ENCODE data around the gene PAK2. TPM values are rescaled to one million over a fixed set of nuclear protein-coding genes. Genes with fewer than 3 reads are reported as not detected.
A peak's percentile ranks its signal among the peaks of the same experiment; 100 is the strongest.
"Not testable (repeated sequence)": the region's sequence is repeated elsewhere in the genome, so short reads cannot be mapped to it uniquely, and the experiment has no call there.

The PAK2 gene
- total RNA-seq, 4 donors from 2014 or later, result 47.2 to 52.4 (median 51.6) TPM

DNA sequence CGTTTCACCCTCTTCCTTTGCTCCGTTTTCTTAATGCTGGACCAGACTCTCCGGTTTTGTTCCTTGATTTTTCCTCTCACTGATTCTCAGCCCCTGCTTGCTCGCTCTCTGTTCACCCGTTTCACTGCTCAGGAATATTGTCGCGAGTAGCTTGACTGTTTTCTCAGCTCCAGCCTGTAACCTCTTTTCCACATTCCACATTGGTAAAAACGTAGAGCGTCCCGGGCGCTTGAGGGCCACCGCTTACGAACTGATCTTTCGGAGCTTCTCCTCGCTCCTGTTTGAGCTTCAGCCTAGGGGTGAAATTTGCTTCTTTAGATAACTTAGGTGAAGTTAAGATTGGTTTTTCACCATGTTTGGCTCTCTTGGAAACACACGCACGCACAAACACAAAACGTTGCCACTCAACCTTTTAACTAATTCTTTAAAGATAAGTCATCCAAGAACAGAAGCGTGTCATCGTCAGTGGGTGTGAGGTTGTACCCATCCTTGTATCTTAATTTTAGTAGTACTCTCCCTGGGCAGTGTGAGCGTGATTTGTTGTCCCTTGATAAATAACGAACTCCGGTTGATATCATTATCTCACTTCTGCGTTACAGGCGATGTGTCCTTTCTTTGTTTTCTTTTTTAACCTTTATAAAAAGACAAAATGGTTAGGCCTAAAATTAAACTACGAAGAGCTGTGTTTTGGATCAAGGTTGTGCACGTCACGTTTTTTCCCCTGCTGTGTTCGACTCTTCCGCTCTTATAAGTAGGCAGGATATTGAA lies 1.0 kb downstream of the PAK2 start:
- Histone ChIP-seq H3K27ac (replicated peaks in 1 of 4) (peak overlapping the region; percentile 95 to 99 (median 97)), H3K4me3 (peak overlapping the region; percentile 68 to 97 (median 90)), H3K4me1 (peaks cover 17 to 44% (median 40%) of the 10 kb centered on the region in 4 donors), H3K27me3 (no peaks in the 10 kb centered on the region), H3K36me3 (no peaks in the 10 kb centered on the region), H3K9me3 (no peaks in the 10 kb centered on the region)
- peak; percentile 4 to 52 for TF ChIP-seq POLR2AphosphoS5 (IDR thresholded peaks at IDR 0.05)
- no peak for TF ChIP-seq EP300 (IDR thresholded peaks at IDR 0.05)
- intact Hi-C loops (cut with DNase I), result loop anchor here (2.0 kb wide), 1 partner anchor 28 kb away; the partner anchor contains the start of genes CEP19 and PIGX
- under 1% methylated on average over 30 of the region's 30 CpGs for WGBS
- DNase-seq (ENCODE audit: extremely low spot score), result peak; percentile 92

DNA sequence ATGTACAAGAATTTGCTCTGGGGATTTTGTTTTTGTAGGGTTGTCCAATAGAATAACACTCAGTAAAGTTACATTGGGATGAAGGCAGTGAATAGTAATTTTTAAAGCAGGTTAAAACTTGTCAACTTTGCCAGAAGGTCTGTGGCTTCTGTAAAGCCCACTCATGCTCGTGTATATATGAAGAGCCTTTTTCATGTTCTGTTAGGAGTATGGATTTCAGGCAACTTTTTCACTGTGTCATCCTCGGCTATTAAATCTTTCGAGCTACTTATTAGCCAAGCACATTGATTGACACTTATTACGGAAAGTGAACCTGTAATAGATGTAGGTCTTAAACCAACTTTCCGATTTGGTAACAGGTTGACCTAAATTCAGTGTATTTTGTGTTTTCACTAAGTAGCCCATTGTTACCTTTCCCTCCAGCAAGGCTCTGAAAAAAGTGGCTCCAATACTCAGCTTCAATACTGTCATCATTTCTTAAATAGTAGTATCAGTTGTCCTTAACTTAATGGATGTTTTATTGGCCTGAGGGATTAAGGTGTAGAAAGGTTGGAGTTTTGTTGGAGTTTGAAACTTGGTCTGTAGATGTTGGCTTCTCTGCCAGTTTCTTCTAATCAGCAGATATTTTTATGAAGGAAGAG lies 1.7 kb downstream of the PAK2 start:
- H3K36me3 ChIP-seq, result no peaks in the 10 kb centered on the region
- intact Hi-C loops (cut with DNase I), result loop anchor here (2.0 kb wide), 1 partner anchor 29 kb away; the partner anchor contains the start of genes CEP19 and PIGX
- peak overlapping the region; percentile 68 to 97 (median 90) for H3K4me3 ChIP-seq
- TF ChIP-seq POLR2AphosphoS5 (IDR thresholded peaks at IDR 0.05), result no peak
- H3K4me1 ChIP-seq, result peaks cover 17 to 44% (median 40%) of the 10 kb centered on the region in 4 donors
- H3K27me3 ChIP-seq, result no peaks in the 10 kb centered on the region
- DNase-seq (ENCODE audit: extremely low spot score), result no peak
- H3K27ac ChIP-seq (replicated peaks in 1 of 4), result peak overlapping the region; percentile 95 to 99 (median 97)
- 18% methylated on average over 5 of the region's 5 CpGs for WGBS
- H3K9me3 ChIP-seq, result no peaks in the 10 kb centered on the region

DNA sequence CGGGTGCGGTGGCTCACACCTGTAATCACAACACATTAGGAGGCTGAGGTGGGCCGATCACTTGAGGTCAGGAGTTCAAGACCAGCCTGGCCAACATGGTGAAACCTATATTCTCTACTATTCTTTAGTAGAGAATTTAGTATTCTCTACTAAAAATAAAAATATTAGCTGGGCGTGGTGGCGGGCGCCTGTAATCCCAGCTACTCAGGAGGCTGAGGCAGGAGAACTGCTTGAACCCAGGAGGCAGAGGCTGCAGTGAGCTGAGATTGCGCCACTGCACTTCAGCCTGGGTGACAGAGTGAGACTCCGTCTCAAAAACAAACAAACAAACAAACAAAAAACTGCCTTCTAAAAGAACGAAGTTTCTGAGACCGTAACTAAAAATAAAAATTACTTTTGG lies 3.9 kb downstream of the PAK2 start:
- WGBS, result 92% methylated on average over 10 of the region's 10 CpGs
- H3K9me3 ChIP-seq; intact Hi-C loops (cut with DNase I); DNase-seq (ENCODE audit: extremely low spot score); H3K27ac ChIP-seq (replicated peaks in 1 of 4); H3K4me3 ChIP-seq; H3K36me3 ChIP-seq; H3K27me3 ChIP-seq: not testable (repeated sequence)
- H3K4me1 ChIP-seq, result peaks cover 17 to 49% (median 46%) of the 10 kb centered on the region in 4 donors

DNA sequence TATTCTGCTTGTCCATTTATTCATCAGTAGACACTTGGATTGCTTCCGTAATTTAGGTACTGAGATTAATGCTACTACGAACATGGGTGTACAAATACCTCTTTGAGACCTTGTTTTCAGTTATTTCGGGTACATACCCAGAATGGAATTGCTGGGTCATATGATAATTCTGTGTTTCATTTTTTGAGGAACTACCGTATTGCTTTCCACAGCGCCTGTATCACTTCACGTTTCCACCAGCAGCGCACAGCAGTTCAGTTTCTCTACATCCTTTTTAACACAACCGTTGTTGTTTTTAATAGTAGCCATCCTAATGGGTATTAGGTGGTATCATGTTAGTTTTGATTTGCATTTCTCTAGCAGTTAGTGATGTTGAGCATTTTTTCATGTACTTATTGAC lies 9.5 kb downstream of the PAK2 start:
- 79% methylated on average over 8 of the region's 8 CpGs for WGBS
- H3K27ac ChIP-seq (replicated peaks in 1 of 4), result no peak overlapping the region
- TF ChIP-seq POLR2A (IDR thresholded peaks at IDR 0.05; ENCODE audit: low read depth), result no peak
- TF ChIP-seq, protein P1, sequence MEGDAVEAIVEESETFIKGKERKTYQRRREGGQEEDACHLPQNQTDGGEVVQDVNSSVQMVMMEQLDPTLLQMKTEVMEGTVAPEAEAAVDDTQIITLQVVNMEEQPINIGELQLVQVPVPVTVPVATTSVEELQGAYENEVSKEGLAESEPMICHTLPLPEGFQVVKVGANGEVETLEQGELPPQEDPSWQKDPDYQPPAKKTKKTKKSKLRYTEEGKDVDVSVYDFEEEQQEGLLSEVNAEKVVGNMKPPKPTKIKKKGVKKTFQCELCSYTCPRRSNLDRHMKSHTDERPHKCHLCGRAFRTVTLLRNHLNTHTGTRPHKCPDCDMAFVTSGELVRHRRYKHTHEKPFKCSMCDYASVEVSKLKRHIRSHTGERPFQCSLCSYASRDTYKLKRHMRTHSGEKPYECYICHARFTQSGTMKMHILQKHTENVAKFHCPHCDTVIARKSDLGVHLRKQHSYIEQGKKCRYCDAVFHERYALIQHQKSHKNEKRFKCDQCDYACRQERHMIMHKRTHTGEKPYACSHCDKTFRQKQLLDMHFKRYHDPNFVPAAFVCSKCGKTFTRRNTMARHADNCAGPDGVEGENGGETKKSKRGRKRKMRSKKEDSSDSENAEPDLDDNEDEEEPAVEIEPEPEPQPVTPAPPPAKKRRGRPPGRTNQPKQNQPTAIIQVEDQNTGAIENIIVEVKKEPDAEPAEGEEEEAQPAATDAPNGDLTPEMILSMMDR (IDR thresholded peaks at IDR 0.05), result no peak
- no peak for TF ChIP-seq POLR2AphosphoS5 (IDR thresholded peaks at IDR 0.05)
- TF ChIP-seq EP300 (IDR thresholded peaks at IDR 0.05), result no peak
- H3K4me3 ChIP-seq, result no peak overlapping the region
- H3K4me1 ChIP-seq, result peaks cover 0 to 22% (median 15%) of the 10 kb centered on the region in 4 donors
- intact Hi-C loops (cut with DNase I), result no loop called here
- H3K9me3 ChIP-seq, result no peaks in the 10 kb centered on the region
- DNase-seq (ENCODE audit: extremely low spot score), result no peak
- peaks cover 0 to 8% (median 2%) of the 10 kb centered on the region in 4 donors for H3K36me3 ChIP-seq
- no peaks in the 10 kb centered on the region for H3K27me3 ChIP-seq

DNA sequence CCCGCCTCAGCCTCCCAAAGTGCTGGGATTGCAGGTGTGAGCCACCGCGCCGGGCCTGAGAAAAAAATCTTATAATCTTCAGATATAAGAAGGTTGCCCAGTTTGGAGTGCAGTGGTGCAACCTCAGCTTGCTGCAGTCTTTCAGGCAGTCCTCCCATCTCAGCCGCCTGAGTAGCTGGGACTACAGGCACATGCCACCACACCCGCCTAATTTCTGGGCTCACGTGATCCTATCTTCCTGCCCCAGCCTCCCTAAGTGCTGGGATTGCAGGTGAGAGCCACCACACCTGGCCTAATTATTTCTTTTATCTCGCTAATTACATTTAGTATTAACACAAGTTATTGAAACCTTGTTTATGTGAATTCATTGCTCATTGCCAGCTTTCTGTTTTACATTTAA lies 13.5 kb downstream of the PAK2 start:
- 98% methylated on average over 8 of the region's 8 CpGs for WGBS
- no peak overlapping the region for H3K4me3 ChIP-seq
- peaks cover 0 to 24% (median 19%) of the 10 kb centered on the region in 4 donors for H3K4me1 ChIP-seq
- TF ChIP-seq, protein P1 (IDR thresholded peaks at IDR 0.05), result no peak
- TF ChIP-seq EP300 (IDR thresholded peaks at IDR 0.05) (no peak), POLR2AphosphoS5 (IDR thresholded peaks at IDR 0.05) (no peak), POLR2A (IDR thresholded peaks at IDR 0.05; ENCODE audit: low read depth) (no peak)
- peaks cover 0 to 5% (median 2%) of the 10 kb centered on the region in 4 donors for H3K36me3 ChIP-seq
- H3K27ac ChIP-seq (replicated peaks in 1 of 4), result no peak overlapping the region
- intact Hi-C loops (cut with DNase I), result no loop called here
- H3K27me3 ChIP-seq, result no peaks in the 10 kb centered on the region
- no peak for DNase-seq (ENCODE audit: extremely low spot score)
- H3K9me3 ChIP-seq, result peaks cover 0 to 10% (median 0%) of the 10 kb centered on the region in 4 donors
